Liver (tissue), 9 donors: ENCODE data around the gene CCDC136. TPM values are rescaled to one million over a fixed set of nuclear protein-coding genes. Genes with fewer than 3 reads are reported as not detected.
A peak's percentile ranks its signal among the peaks of the same experiment; 100 is the strongest.

Source experiments
- DNase-seq: peaks from one replicate; pipeline ENCODE4 v3.0.0-alpha.2; 2017; ENCODE audit warnings: low spot score
- H3K27ac ChIP-seq, 2 donors: one replicate each; pipeline ENCODE4 v1.7.0; 2013; ENCODE audit warnings: inconsistent platforms in 2 of 2, low read length in 2 of 2, control low read depth in 1 of 2, low read depth in 1 of 2, mild to moderate bottlenecking in 1 of 2
- H3K27me3 ChIP-seq, 4 donors: one replicate each; pipeline versions ENCODE4 v1.6.1 to v1.7.0; 2013; ENCODE audit warnings: low read length in 3 of 4, inconsistent platforms in 1 of 4, mild to moderate bottlenecking in 1 of 4, moderate library complexity in 1 of 4; ENCODE audit not compliant: control insufficient read depth in 4 of 4, insufficient read depth in 4 of 4
- H3K36me3 ChIP-seq, 4 donors: one replicate each; pipeline versions ENCODE4 v1.6.1 to v1.7.0; 2013; ENCODE audit warnings: low read length in 3 of 4, mild to moderate bottlenecking in 3 of 4, low read depth in 1 of 4, moderate library complexity in 1 of 4; ENCODE audit not compliant: control insufficient read depth in 4 of 4, insufficient read depth in 3 of 4
- H3K4me1 ChIP-seq, 4 donors: one replicate each; pipeline versions ENCODE4 v1.6.1 to v1.7.0; 2013; ENCODE audit warnings: low read length in 3 of 4, mild to moderate bottlenecking in 3 of 4, moderate library complexity in 1 of 4; ENCODE audit not compliant: control insufficient read depth in 4 of 4, insufficient read depth in 4 of 4
- H3K4me3 ChIP-seq, 3 donors: one replicate each; pipeline versions ENCODE4 v1.6.1 to v1.7.0; 2013; ENCODE audit warnings: low read length in 3 of 3, control low read depth in 1 of 3, low read depth in 1 of 3, mild to moderate bottlenecking in 1 of 3
- H3K9ac ChIP-seq, 2 donors: one replicate each; pipeline ENCODE4 v1.7.0; 2013; ENCODE audit warnings: low read length in 2 of 2, mild to moderate bottlenecking in 2 of 2, moderate library complexity in 2 of 2, control low read depth in 1 of 2, low read depth in 1 of 2
- H3K9me3 ChIP-seq, 4 donors: one replicate each; pipeline versions ENCODE4 v1.6.1 to v1.7.0; 2013; ENCODE audit warnings: low read length in 3 of 4; ENCODE audit not compliant: control insufficient read depth in 4 of 4
- ATF3 ChIP-seq: IDR thresholded peaks from 2 replicates; pipeline ENCODE4 v1.6.1; 2016; ENCODE audit warnings: antibody characterized with exemption
- CTCF ChIP-seq: fragments of 150-350 bp; IDR thresholded peaks from 2 replicates; pipeline ENCODE4 v1.5.1; 2017; ENCODE audit warnings: improper control_type of control experiment, low read depth, low read length; ENCODE audit not compliant: missing input control
- EGR1 ChIP-seq, 2 donors: IDR thresholded peaks; 2 replicates each; pipeline ENCODE4 v1.6.1; 2016 to 2018; ENCODE audit warnings: antibody characterized with exemption in 2 of 2, low read depth in 2 of 2
- FOXA1 ChIP-seq: IDR thresholded peaks from 2 replicates; pipeline ENCODE4 v1.6.1; 2016; ENCODE audit warnings: antibody characterized with exemption
- FOXA2 ChIP-seq: IDR thresholded peaks from 2 replicates; pipeline ENCODE4 v1.6.1; 2016; ENCODE audit warnings: antibody characterized with exemption
- GABPA ChIP-seq, 2 donors: IDR thresholded peaks in 1 of 2; conservative IDR thresholded peaks in 1 of 2; 2 replicates each; pipeline ENCODE4 v1.6.1; 2016; ENCODE audit warnings: antibody characterized with exemption in 2 of 2, mild to moderate bottlenecking in 1 of 2, moderate library complexity in 1 of 2
- HNF4A ChIP-seq, 2 donors: conservative IDR thresholded peaks; 2 replicates each; pipeline ENCODE4 v1.6.1; 2016; ENCODE audit warnings: antibody characterized with exemption in 2 of 2, mild to moderate bottlenecking in 2 of 2
- HNF4G ChIP-seq: IDR thresholded peaks from 2 replicates; pipeline ENCODE4 v1.6.1; 2016; ENCODE audit warnings: antibody characterized with exemption
- MAX ChIP-seq: IDR thresholded peaks from 2 replicates; pipeline ENCODE4 v1.6.1; 2016; ENCODE audit warnings: antibody characterized with exemption
- NR2F2 ChIP-seq: IDR thresholded peaks from 2 replicates; pipeline ENCODE4 v1.6.1; 2016; ENCODE audit warnings: antibody characterized with exemption
- RXRA ChIP-seq, 2 donors: IDR thresholded peaks; 2 replicates each; pipeline ENCODE4 v1.6.1; 2017 to 2018; ENCODE audit warnings: antibody characterized with exemption in 2 of 2, mild to moderate bottlenecking in 1 of 2
- SP1 ChIP-seq: IDR thresholded peaks from 2 replicates; pipeline ENCODE4 v1.6.1; 2018; ENCODE audit warnings: antibody characterized with exemption, mild to moderate bottlenecking
- TAF1 ChIP-seq: conservative IDR thresholded peaks from 2 replicates; pipeline ENCODE4 v1.6.1; 2016; ENCODE audit warnings: antibody characterized with exemption, mild to moderate bottlenecking
- YY1 ChIP-seq: IDR thresholded peaks from 2 replicates; pipeline ENCODE4 v1.6.1; 2016; ENCODE audit warnings: antibody characterized with exemption, mild to moderate bottlenecking
- ZBTB33 ChIP-seq: IDR thresholded peaks from 2 replicates; pipeline ENCODE4 v1.6.1; 2016; ENCODE audit warnings: antibody characterized with exemption
- WGBS: extraction: QIAGEN DNeasy Blood & Tissue Kit; methylation state at CpG from one replicate; pipeline ENCODE4 v1.1.7; 2013; 5-methylcytosine and 5-hydroxymethylcytosine counted together
- polyA plus RNA-seq, 2 donors: library from polyadenylated mRNA; stranded (reverse) in 1 of 2; unstranded in 1 of 2; fragments of 200-250 nt in 1 of 2; fragments of >200 nt in 1 of 2; fragmentation: Nextera tagmentation in 1 of 2; extraction: Ambion mirVana in 1 of 2; gene quantifications; one replicate each; pipeline versions ENCODE4 v1.2.1 to v1.2.3, GENCODE V29; 2013 to 2015
- total RNA-seq, 2 donors: library from RNA; depleted of rRNA; stranded (reverse); fragments of >200 nt; gene quantifications; one replicate each; pipeline ENCODE4 v1.2.3, GENCODE V29; 2014
- donor health status: healthy.
- donor health status: healthy.
- donor health status: healthy.
- donor health status: healthy.
- donor health status: healthy.

CCDC136 gene
- total and polyA plus RNA-seq, 4 donors: 0.09 to 0.59 (median 0.22) TPM

GRCh38 chr7:128829391-128830166 lies 37.8 kb downstream of the CCDC136 start:
- peak overlapping the region in 1 of 3 donors; percentile 39 for H3K4me3 ChIP-seq

More at GRCh38 chr7:128829391-128830166, 37.8 kb downstream of the CCDC136 start:
- no peaks in the 10 kb centered on the region for H3K9me3 ChIP-seq
- H3K27ac ChIP-seq: no peak overlapping the region
- H3K9ac ChIP-seq: no peak overlapping the region
- WGBS: 28% methylated on average over 13 of the region's 13 CpGs
- H3K4me1 ChIP-seq: peaks cover 3 to 13% (median 7%) of the 10 kb centered on the region in 4 donors
- no peaks in the 10 kb centered on the region for H3K36me3 ChIP-seq
- H3K27me3 ChIP-seq: peaks cover 0 to 5% (median 0%) of the 10 kb centered on the region in 4 donors
- no peak for DNase-seq
- TF ChIP-seq SP1: no peak
- no peak for TF ChIP-seq MAX
- TF ChIP-seq CTCF: no peak
- no peak for TF ChIP-seq FOXA2
- TF ChIP-seq FOXA1: no peak
- no peak for TF ChIP-seq ZBTB33
- TF ChIP-seq YY1: no peak
- no peak for TF ChIP-seq RXRA (IDR thresholded peaks at IDR 0.05)
- TF ChIP-seq TAF1: no peak
- no peak for TF ChIP-seq ATF3
- no peak for TF ChIP-seq HNF4A (conservative IDR thresholded peaks at IDR 0.05)
- no peak for TF ChIP-seq EGR1 (IDR thresholded peaks at IDR 0.05; ENCODE audit: low read depth in 2 of 2)
- TF ChIP-seq GABPA (IDR thresholded peaks at IDR 0.05 in 1 of 2, conservative IDR thresholded peaks at IDR 0.05 in 1 of 2): no peak
- TF ChIP-seq HNF4G: no peak
- TF ChIP-seq NR2F2: no peak
